ENCODE measurements around the gene FBRSL1.

GRCh38 chr12:132497514-132498405 lies 7.8 kb downstream of the FBRSL1 start:
- TF ChIP-seq CTCF (IDR thresholded peaks at IDR 0.05; ENCODE audit: control extremely low read depth in 1 of 3, insufficient read depth in 1 of 3, low read depth in 1 of 3, low read length in 3 of 3) (no peak), TCF12 (IDR thresholded peaks at IDR 0.05; ENCODE audit: low read depth, low read length) (no peak), POLR2A (IDR thresholded peaks at IDR 0.05; ENCODE audit: control extremely low read depth in 1 of 2, low read depth in 2 of 2, low read length in 2 of 2) (no peak), TAF7 (optimal IDR thresholded peaks at IDR 0.05; ENCODE audit: borderline replicate concordance, low read depth, low read length) (no peak), EZH2 (IDR thresholded peaks at IDR 0.05; ENCODE audit: low read depth, low read length, severe bottlenecking) (no peak), E2F6 (IDR thresholded peaks at IDR 0.05) (no peak), CEBPB (IDR thresholded peaks at IDR 0.05; ENCODE audit: low read depth, low read length) (no peak)
- TF ChIP-seq, protein P1, sequence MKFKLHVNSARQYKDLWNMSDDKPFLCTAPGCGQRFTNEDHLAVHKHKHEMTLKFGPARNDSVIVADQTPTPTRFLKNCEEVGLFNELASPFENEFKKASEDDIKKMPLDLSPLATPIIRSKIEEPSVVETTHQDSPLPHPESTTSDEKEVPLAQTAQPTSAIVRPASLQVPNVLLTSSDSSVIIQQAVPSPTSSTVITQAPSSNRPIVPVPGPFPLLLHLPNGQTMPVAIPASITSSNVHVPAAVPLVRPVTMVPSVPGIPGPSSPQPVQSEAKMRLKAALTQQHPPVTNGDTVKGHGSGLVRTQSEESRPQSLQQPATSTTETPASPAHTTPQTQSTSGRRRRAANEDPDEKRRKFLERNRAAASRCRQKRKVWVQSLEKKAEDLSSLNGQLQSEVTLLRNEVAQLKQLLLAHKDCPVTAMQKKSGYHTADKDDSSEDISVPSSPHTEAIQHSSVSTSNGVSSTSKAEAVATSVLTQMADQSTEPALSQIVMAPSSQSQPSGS (IDR thresholded peaks at IDR 0.05; ENCODE audit: low read length), result no peak
